Transverse colon (tissue), 4 donors: ENCODE results near the gene IL36B.

Experiments used
- CTCF ChIP-seq, 5 experiments: fragments of 200-600 bp in 3 of 5; fragments of 450-650 bp in 2 of 5; sonication (generic) in 3 of 5; IDR thresholded peaks; 1 replicate in 2 of 5; 2 replicates in 3 of 5; pipeline ENCODE4 v1.5.1; 2016 to 2017; ENCODE audit warnings: antibody characterized with exemption in 5 of 5, inconsistent platforms in 3 of 5, mild to moderate bottlenecking in 2 of 5, moderate library complexity in 1 of 5
- EP300 ChIP-seq: sonication (generic); formaldehyde crosslinking; IDR thresholded peaks from one replicate; pipeline ENCODE4 v1.6.1; 2017; ENCODE audit warnings: antibody characterized with exemption, low read depth
- POLR2A ChIP-seq: fragments of 450-650 bp; IDR thresholded peaks from one replicate; pipeline ENCODE4 v1.6.1; 2016; ENCODE audit warnings: antibody characterized with exemption, mild to moderate bottlenecking, moderate library complexity
- POLR2AphosphoS5 ChIP-seq, 3 donors: sonication (generic); formaldehyde crosslinking; IDR thresholded peaks; one replicate each; pipeline ENCODE4 v1.6.1; 2016; ENCODE audit warnings: antibody characterized with exemption in 3 of 3

GRCh38 chr2:113053666-113054065 lies 999 bp upstream of the IL36B start:
- no peak for TF ChIP-seq POLR2AphosphoS5 (IDR thresholded peaks at IDR 0.05)
- TF ChIP-seq CTCF (IDR thresholded peaks at IDR 0.05), result no peak
- no peak for TF ChIP-seq POLR2A
- TF ChIP-seq EP300, result no peak
